Uterus (tissue), 2 donors: ENCODE results near the gene CNIH2.

Experiments
- CTCF ChIP-seq, 4 experiments: fragments of 200-600 bp in 2 of 4; fragments of 450-650 bp in 2 of 4; sonication (generic) in 2 of 4; IDR thresholded peaks; one replicate each; pipeline ENCODE4 v1.5.1; 2016 to 2019; ENCODE audit warnings: antibody characterized with exemption in 4 of 4, mild to moderate bottlenecking in 2 of 4, moderate library complexity in 1 of 4
- POLR2A ChIP-seq, 2 donors: fragments of 450-650 bp; IDR thresholded peaks; one replicate each; pipeline ENCODE4 v1.6.1; 2016; ENCODE audit warnings: antibody characterized with exemption in 2 of 2, mild to moderate bottlenecking in 1 of 2, moderate library complexity in 1 of 2

GRCh38 chr11:66261578-66261977 is 16.4 kb upstream of the CNIH2 start:
- no peak for TF ChIP-seq CTCF (IDR thresholded peaks at IDR 0.05)
- no peak for TF ChIP-seq POLR2A (IDR thresholded peaks at IDR 0.05)
